ENCODE measurements around the gene BPGM. TPM values are rescaled to one million over a fixed set of nuclear protein-coding genes. Genes with fewer than 3 reads are reported as not detected.

Gene BPGM
- total and polyA plus RNA-seq, 3 donors from 2014 or later: 14.5 to 32.9 (median 15.8) TPM

DNA sequence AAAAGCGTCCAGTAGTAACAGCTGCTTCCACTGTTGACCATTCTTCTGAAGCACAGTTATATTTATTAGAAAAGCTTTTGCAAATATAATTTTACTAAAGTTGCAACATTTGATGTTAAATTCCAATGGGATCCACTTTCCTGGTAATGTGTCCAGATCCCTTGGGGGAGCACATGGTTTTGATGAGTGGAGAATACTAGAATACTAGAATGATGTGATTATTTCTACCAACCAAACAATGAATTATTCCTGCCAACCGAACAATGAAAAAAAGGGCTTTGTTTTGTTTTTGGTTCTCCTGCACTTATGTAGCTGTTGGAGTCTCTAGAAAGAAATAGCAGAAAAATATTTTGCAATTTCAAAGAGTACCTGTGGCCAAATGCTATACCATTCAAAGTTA is 59.1 kb downstream of the BPGM start:
- H3K27me3 ChIP-seq: no peaks in the 10 kb centered on the region
- peaks cover 7% of the 10 kb centered on the region for H3K4me1 ChIP-seq
- DNase-seq: no peak
- no peak overlapping the region for H3K4me3 ChIP-seq
- no peak overlapping the region for H3K27ac ChIP-seq
- H3K36me3 ChIP-seq (ENCODE audit: low read depth, missing control alignments): no peaks in the 10 kb centered on the region
- TF ChIP-seq POLR2A (IDR thresholded peaks at IDR 0.05): no peak
- TF ChIP-seq, protein P1, sequence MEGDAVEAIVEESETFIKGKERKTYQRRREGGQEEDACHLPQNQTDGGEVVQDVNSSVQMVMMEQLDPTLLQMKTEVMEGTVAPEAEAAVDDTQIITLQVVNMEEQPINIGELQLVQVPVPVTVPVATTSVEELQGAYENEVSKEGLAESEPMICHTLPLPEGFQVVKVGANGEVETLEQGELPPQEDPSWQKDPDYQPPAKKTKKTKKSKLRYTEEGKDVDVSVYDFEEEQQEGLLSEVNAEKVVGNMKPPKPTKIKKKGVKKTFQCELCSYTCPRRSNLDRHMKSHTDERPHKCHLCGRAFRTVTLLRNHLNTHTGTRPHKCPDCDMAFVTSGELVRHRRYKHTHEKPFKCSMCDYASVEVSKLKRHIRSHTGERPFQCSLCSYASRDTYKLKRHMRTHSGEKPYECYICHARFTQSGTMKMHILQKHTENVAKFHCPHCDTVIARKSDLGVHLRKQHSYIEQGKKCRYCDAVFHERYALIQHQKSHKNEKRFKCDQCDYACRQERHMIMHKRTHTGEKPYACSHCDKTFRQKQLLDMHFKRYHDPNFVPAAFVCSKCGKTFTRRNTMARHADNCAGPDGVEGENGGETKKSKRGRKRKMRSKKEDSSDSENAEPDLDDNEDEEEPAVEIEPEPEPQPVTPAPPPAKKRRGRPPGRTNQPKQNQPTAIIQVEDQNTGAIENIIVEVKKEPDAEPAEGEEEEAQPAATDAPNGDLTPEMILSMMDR (IDR thresholded peaks at IDR 0.05): no peak
- 69 to 81% methylated on average over 2 of the region's 2 CpGs for WGBS, 2 donors
- intact Hi-C loops (cut with DNase I; ENCODE audit: low total_unique reads): no loop called here
- H3K9me3 ChIP-seq: no peaks in the 10 kb centered on the region

DNA sequence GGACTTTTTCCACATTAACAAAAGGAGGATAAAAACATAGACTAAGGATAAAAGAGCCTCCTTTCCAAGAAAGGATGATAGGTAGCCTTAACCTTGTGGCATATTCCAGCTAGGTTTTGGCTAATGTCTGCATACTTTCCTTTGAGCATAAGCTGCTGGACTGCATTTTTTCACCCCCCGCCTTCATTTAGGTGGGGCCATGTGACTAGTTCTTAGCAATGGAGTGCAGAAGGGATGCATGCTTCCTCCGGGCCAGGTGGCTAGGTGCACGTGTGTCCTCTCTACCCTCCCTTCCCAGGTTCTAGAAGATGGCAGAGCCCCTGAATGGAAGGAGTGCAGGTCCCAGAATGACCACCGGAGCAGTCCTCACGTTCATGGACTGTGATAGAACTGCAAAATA is 59.8 kb downstream of the BPGM start:
- WGBS, 2 donors: 89 to 93% methylated on average over 5 of the region's 5 CpGs
- H3K9me3 ChIP-seq: no peaks in the 10 kb centered on the region
- no peak for TF ChIP-seq POLR2A (IDR thresholded peaks at IDR 0.05)
- TF ChIP-seq, protein P1 (IDR thresholded peaks at IDR 0.05): no peak
- no peak overlapping the region for H3K27ac ChIP-seq
- intact Hi-C loops (cut with DNase I; ENCODE audit: low total_unique reads): no loop called here
- peaks cover 7% of the 10 kb centered on the region for H3K4me1 ChIP-seq
- H3K36me3 ChIP-seq (ENCODE audit: low read depth, missing control alignments): no peaks in the 10 kb centered on the region
- no peak overlapping the region for H3K4me3 ChIP-seq
- no peak for DNase-seq
- H3K27me3 ChIP-seq: no peaks in the 10 kb centered on the region

DNA sequence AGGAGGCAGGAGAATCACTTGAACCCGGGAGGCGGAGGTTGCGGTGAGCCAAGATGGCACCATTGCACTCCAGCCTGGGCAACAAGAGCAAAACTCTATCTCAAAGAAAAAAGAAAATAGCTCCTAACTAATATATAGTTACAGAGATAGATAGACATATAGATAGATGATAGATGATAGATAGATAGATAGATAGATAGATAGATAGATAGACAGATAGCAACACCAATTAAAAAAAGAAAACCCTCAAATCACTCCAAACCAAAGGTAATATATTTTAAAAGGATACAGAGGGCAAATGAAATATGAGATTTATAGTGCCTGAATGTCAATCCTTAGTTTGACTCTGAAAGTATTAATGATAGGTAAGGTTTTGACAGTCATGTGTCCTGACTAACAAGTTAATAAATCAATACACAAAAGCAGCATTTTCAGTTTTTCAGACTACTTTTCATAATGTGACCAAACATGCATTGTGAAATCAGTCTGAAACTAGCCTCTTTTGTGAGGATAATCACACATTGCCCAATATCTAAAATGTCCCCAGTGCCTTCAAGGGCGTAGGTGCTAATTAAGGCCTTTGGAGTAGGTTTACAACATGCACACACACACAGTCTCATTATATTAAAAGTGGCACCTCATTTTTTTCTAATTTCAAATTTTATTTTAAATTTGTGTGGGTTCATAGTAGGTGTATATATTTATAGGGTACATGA is 61.2 kb downstream of the BPGM start:
- Histone ChIP-seq H3K9me3 (no peaks in the 10 kb centered on the region), H3K4me3 (no peak overlapping the region), H3K27ac (no peak overlapping the region), H3K27me3 (no peaks in the 10 kb centered on the region), H3K4me1 (peaks cover 3% of the 10 kb centered on the region), H3K36me3 (ENCODE audit: low read depth, missing control alignments) (no peaks in the 10 kb centered on the region)
- 96 to 98% methylated on average over 4 of the region's 4 CpGs for WGBS, 2 donors
- TF ChIP-seq, protein P1 (IDR thresholded peaks at IDR 0.05): no peak
- TF ChIP-seq POLR2A (IDR thresholded peaks at IDR 0.05): no peak
- intact Hi-C loops (cut with DNase I; ENCODE audit: low total_unique reads): no loop called here
- no peak for DNase-seq

DNA sequence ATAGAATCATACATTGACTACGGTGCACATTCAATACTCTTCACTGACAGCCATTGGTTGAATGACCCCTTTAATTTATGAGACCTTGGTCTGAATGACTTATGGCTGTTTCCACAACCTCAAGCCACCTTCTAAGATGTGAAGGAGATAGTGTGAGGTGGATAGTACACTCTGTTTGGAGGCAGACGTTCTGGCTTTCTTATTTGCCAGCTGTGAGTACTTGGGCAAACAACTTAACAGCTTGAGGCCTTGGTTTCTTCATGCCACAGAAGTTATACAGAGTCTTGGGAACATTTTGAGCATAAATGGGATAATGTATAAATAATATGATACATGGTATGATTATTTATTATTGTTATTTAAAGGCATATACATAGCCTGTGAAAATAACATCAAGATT is 62.0 kb downstream of the BPGM start:
- H3K27ac ChIP-seq: no peak overlapping the region
- DNase-seq: no peak
- 60 to 74% methylated on average over 2 of the region's 2 CpGs for WGBS, 2 donors
- no peaks in the 10 kb centered on the region for H3K36me3 ChIP-seq (ENCODE audit: low read depth, missing control alignments)
- intact Hi-C loops (cut with DNase I; ENCODE audit: low total_unique reads): no loop called here
- no peak for TF ChIP-seq POLR2A (IDR thresholded peaks at IDR 0.05)
- TF ChIP-seq, protein P1 (IDR thresholded peaks at IDR 0.05): no peak
- H3K9me3 ChIP-seq: no peaks in the 10 kb centered on the region
- no peaks in the 10 kb centered on the region for H3K27me3 ChIP-seq
- H3K4me3 ChIP-seq: no peak overlapping the region
- H3K4me1 ChIP-seq: peaks cover 3% of the 10 kb centered on the region

DNA sequence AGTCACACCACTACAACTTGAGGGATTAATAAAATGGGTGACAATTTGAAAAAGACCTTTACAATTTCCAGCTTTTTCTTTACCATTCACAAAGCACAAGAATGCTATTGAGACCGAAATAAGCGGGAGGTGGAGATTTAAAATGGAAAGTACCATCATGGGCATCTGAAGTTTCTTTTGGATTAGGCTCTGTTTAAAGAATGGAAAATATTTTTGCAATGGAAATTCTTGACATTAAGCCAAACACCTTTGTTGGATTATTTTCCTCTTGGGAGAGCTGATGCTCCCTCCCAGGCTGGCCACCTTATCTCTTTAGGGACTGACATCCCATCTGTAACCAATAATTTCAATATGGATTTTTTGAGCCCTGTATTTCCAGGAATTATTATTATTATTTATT is 62.5 kb downstream of the BPGM start:
- no peaks in the 10 kb centered on the region for H3K27me3 ChIP-seq
- intact Hi-C loops (cut with DNase I; ENCODE audit: low total_unique reads): no loop called here
- WGBS, 2 donors: 58 to 83% methylated on average over 2 of the region's 2 CpGs
- no peak for TF ChIP-seq POLR2A (IDR thresholded peaks at IDR 0.05)
- TF ChIP-seq, protein P1 (IDR thresholded peaks at IDR 0.05): no peak
- no peak overlapping the region for H3K4me3 ChIP-seq
- no peak for DNase-seq
- no peaks in the 10 kb centered on the region for H3K9me3 ChIP-seq
- peaks cover 2% of the 10 kb centered on the region for H3K4me1 ChIP-seq
- no peak overlapping the region for H3K27ac ChIP-seq
- H3K36me3 ChIP-seq (ENCODE audit: low read depth, missing control alignments): no peaks in the 10 kb centered on the region
